Measurements from ENCODE around the gene NDFIP1. TPM values are rescaled to one million over a fixed set of nuclear protein-coding genes. Genes with fewer than 3 reads are reported as not detected.

NDFIP1 gene
- total RNA-seq, 1 experiment from 2014 or later = 40.9 TPM

DNA sequence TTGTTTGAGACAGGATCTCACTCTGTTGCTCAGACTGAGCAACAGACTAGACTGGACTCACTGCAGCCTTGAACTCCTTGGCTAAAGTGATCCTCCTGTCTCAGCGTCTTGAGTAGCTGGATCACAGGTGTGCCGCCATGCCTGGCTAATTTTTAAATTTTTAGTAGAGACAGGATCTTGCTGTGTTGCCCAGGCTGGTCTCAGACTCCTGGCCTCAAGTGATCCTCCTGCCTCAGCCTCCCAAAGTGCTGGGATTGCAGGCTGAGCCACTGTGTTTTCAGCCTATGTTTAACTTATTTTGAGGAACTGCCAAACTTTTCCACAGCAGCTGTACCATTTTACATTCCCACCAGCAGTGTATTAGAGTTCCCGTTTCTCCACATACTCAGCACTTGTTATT, 16.8 kb downstream of the NDFIP1 start:
- intact Hi-C loops (cut with micrococcal nuclease; ENCODE audit: unreplicated experiment) = no loop called here
- ATAC-seq = no peak
- H3K4me3 ChIP-seq (ENCODE audit: low read depth in 2 of 2, low read length in 2 of 2) = no peak overlapping the region
- H3K9me3 ChIP-seq (ENCODE audit: control insufficient read depth, insufficient read depth, low read depth, low read length) = no peaks in the 10 kb centered on the region
- in situ Hi-C loops (cut with HindIII; ENCODE audit: low pct_unique_long_range_greater_than_20kb, low sequenced_read_pairs) = no loop called here
- no peaks in the 10 kb centered on the region for H3K36me3 ChIP-seq (ENCODE audit: control insufficient read depth, insufficient read depth, low read length)
- POLR2A ChIA-PET = no interaction called here
- DNase-seq (ENCODE audit: low read depth, low spot score) = no peak
- H3K27ac ChIP-seq (ENCODE audit: low read length) = no peak overlapping the region
- no peaks in the 10 kb centered on the region for H3K4me1 ChIP-seq (ENCODE audit: control insufficient read depth, insufficient read depth, low read length)
- no TSS peak for BruUV-seq (replicated peaks)
- CTCF ChIA-PET = no interaction called here
- TF ChIP-seq, protein P1, sequence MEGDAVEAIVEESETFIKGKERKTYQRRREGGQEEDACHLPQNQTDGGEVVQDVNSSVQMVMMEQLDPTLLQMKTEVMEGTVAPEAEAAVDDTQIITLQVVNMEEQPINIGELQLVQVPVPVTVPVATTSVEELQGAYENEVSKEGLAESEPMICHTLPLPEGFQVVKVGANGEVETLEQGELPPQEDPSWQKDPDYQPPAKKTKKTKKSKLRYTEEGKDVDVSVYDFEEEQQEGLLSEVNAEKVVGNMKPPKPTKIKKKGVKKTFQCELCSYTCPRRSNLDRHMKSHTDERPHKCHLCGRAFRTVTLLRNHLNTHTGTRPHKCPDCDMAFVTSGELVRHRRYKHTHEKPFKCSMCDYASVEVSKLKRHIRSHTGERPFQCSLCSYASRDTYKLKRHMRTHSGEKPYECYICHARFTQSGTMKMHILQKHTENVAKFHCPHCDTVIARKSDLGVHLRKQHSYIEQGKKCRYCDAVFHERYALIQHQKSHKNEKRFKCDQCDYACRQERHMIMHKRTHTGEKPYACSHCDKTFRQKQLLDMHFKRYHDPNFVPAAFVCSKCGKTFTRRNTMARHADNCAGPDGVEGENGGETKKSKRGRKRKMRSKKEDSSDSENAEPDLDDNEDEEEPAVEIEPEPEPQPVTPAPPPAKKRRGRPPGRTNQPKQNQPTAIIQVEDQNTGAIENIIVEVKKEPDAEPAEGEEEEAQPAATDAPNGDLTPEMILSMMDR (IDR thresholded peaks at IDR 0.05) = no peak
- TF ChIP-seq, protein P2, sequence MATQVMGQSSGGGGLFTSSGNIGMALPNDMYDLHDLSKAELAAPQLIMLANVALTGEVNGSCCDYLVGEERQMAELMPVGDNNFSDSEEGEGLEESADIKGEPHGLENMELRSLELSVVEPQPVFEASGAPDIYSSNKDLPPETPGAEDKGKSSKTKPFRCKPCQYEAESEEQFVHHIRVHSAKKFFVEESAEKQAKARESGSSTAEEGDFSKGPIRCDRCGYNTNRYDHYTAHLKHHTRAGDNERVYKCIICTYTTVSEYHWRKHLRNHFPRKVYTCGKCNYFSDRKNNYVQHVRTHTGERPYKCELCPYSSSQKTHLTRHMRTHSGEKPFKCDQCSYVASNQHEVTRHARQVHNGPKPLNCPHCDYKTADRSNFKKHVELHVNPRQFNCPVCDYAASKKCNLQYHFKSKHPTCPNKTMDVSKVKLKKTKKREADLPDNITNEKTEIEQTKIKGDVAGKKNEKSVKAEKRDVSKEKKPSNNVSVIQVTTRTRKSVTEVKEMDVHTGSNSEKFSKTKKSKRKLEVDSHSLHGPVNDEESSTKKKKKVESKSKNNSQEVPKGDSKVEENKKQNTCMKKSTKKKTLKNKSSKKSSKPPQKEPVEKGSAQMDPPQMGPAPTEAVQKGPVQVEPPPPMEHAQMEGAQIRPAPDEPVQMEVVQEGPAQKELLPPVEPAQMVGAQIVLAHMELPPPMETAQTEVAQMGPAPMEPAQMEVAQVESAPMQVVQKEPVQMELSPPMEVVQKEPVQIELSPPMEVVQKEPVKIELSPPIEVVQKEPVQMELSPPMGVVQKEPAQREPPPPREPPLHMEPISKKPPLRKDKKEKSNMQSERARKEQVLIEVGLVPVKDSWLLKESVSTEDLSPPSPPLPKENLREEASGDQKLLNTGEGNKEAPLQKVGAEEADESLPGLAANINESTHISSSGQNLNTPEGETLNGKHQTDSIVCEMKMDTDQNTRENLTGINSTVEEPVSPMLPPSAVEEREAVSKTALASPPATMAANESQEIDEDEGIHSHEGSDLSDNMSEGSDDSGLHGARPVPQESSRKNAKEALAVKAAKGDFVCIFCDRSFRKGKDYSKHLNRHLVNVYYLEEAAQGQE (IDR thresholded peaks at IDR 0.05; ENCODE audit: insufficient read depth in 1 of 2, low read depth in 2 of 2, low read length in 1 of 2) = no peak
- no peak for TF ChIP-seq TCF7L2 (IDR thresholded peaks at IDR 0.05; ENCODE audit: low read depth, low read length)
- TF ChIP-seq SIN3A (IDR thresholded peaks at IDR 0.05; ENCODE audit: borderline replicate concordance, insufficient read depth, low read depth, low read length) = no peak
- no peak for TF ChIP-seq POLR2AphosphoS5 (IDR thresholded peaks at IDR 0.05; ENCODE audit: low read depth, low read length)
- no peaks in the 10 kb centered on the region for H3K27me3 ChIP-seq (ENCODE audit: control insufficient read depth, insufficient read depth, low read length)

DNA sequence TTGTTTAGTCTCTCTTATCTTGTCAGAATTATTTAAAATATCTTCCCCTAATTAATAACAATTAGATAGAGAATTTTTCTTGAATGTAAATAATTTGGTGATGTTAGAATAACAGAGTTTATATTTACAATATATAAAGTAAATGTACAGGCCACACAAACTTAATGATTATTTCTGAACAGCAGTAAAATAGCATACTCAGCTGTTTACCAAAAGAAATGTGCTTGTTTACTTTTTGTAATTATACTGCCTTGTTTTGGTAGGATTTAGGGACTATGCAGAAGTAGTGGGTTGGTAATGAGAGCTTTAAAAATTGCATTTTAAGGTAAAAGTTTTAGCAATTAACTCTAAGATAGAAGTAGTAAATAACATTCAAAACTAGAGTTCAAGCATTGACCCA, 17.4 kb downstream of the NDFIP1 start:
- no peak overlapping the region for H3K27ac ChIP-seq (ENCODE audit: low read length)
- H3K27me3 ChIP-seq (ENCODE audit: control insufficient read depth, insufficient read depth, low read length) = no peaks in the 10 kb centered on the region
- no peak for TF ChIP-seq POLR2AphosphoS5 (IDR thresholded peaks at IDR 0.05; ENCODE audit: low read depth, low read length)
- TF ChIP-seq TCF7L2 (IDR thresholded peaks at IDR 0.05; ENCODE audit: low read depth, low read length) = no peak
- no peak for TF ChIP-seq SIN3A (IDR thresholded peaks at IDR 0.05; ENCODE audit: borderline replicate concordance, insufficient read depth, low read depth, low read length)
- TF ChIP-seq, protein P2 (IDR thresholded peaks at IDR 0.05; ENCODE audit: insufficient read depth in 1 of 2, low read depth in 2 of 2, low read length in 1 of 2) = no peak
- TF ChIP-seq, protein P1 (IDR thresholded peaks at IDR 0.05) = no peak
- H3K36me3 ChIP-seq (ENCODE audit: control insufficient read depth, insufficient read depth, low read length) = no peaks in the 10 kb centered on the region
- POLR2A ChIA-PET = no interaction called here
- intact Hi-C loops (cut with micrococcal nuclease; ENCODE audit: unreplicated experiment) (no loop called here), in situ Hi-C loops (cut with HindIII; ENCODE audit: low pct_unique_long_range_greater_than_20kb, low sequenced_read_pairs) (no loop called here)
- no TSS peak for BruUV-seq (replicated peaks)
- no peak for ATAC-seq
- CTCF ChIA-PET = no interaction called here
- no peak overlapping the region for H3K4me3 ChIP-seq (ENCODE audit: low read depth in 2 of 2, low read length in 2 of 2)
- no peaks in the 10 kb centered on the region for H3K9me3 ChIP-seq (ENCODE audit: control insufficient read depth, insufficient read depth, low read depth, low read length)
- no peak for DNase-seq (ENCODE audit: low read depth, low spot score)
- no peaks in the 10 kb centered on the region for H3K4me1 ChIP-seq (ENCODE audit: control insufficient read depth, insufficient read depth, low read length)
